Measurements from ENCODE around the gene TXN2.
"Not testable (repeated sequence)": the region's sequence is repeated elsewhere in the genome, so short reads cannot be mapped to it uniquely, and the experiment has no call there.

Gene TXN2

DNA sequence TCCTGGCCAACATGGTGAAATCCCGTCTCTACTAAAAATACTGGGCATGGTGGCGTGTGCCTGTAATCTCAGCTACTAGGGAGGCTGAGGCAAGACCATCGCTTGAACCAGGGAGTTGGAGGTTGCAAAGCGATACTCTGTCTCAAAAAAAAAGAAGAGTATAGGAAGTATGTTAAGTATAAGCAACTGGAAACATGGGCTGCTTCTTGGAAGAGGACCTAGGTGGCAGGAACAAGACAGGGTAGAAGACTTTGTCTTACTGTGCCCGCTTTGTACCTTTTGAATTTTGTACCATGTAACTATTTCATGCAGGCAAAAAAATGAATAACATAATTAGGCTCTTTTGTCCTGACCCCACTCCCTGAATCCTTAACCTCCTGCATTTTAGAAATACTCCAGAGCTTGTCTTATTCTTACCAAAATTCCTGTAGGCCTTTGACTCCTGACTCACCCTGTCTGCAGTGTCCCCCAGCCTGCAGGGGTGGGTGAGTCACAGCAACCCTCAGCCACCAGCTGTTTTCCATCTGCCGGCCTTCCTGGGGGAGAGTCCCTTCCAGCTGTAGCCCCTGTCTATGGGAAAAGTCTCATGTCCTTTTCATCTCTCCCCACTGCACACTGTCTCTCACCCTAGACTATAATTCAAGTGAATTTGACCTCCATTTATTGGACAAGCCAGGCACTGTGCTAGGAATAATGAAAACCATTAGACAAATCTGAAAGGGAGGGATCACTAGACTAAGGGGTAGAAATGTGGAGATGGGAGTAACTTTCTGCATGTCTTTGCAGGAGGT lies 41.8 kb downstream of the TXN2 start:
- Histone ChIP-seq H3K4me3 (ENCODE audit: extremely low read depth, insufficient read depth, low read length, poor library complexity, severe bottlenecking) (no peak overlapping the region), H3K4me1 (ENCODE audit: control insufficient read depth, insufficient read depth, low read length, poor library complexity, severe bottlenecking) (peaks cover 24% of the 10 kb centered on the region), H3K27ac (ENCODE audit: low read depth, low read length, severe bottlenecking) (peak overlapping the region; percentile 93), H3K36me3 (ENCODE audit: control insufficient read depth, insufficient read depth, low read length) (no peaks in the 10 kb centered on the region), H3K9me3 (ENCODE audit: control insufficient read depth, low read length) (no peaks in the 10 kb centered on the region)
- 76 to 78% methylated on average over 5 to 6 of the region's 6 CpGs for WGBS, 2 experiments (ENCODE audit: insufficient coverage in 2 of 2)

DNA sequence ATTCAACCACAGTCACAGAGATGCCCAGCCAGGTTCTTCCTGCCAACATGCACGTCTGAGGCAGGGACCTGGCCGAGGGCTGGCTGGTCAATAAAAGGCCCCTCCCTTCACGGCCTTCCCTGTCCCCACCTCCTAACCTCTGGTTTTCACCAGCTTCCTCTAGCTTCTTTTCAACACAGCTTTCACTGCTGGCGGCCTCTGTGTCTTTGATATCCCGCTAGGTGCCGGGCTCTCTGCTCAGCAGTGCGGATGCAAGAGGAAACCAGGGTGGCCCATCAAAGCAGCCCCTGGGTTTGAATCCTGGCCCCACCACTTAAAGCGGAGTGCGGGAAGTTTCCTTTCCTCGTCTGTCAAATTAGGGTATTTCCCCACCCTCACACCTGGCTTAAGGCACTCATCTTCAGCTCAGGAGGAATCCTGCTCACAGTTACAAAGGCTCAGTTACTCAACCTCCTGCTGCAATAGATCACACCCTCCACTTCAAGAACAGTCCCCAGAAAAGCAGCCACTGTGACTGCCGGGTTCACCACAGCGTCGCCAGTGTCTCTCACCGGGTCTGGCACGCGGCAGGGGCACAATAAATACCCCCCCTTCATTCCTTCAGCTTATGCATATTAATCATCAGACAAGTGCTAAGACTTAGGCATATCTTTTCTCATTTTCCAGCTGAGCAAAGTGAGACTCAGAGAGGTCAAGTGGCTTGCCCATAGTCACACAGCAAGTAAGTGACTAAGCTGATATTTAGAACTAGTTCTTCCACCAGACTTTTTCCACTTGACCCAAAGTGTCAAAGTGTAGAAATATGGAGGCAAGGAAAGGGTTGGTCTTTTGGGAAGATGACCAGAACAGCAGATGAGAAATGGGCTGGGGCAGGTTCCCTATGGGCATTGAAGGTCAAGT lies 45.7 kb downstream of the TXN2 start:
- no peaks in the 10 kb centered on the region for H3K36me3 ChIP-seq (ENCODE audit: control insufficient read depth, insufficient read depth, low read length)
- H3K4me3 ChIP-seq (ENCODE audit: extremely low read depth, insufficient read depth, low read length, poor library complexity, severe bottlenecking): no peak overlapping the region
- H3K9me3 ChIP-seq (ENCODE audit: control insufficient read depth, low read length): no peaks in the 10 kb centered on the region
- peaks cover 53% of the 10 kb centered on the region for H3K4me1 ChIP-seq (ENCODE audit: control insufficient read depth, insufficient read depth, low read length, poor library complexity, severe bottlenecking)
- H3K27ac ChIP-seq (ENCODE audit: low read depth, low read length, severe bottlenecking): no peak overlapping the region
- 31 to 35% methylated on average over 14 to 15 of the region's 16 CpGs for WGBS, 2 experiments (ENCODE audit: insufficient coverage in 2 of 2)

DNA sequence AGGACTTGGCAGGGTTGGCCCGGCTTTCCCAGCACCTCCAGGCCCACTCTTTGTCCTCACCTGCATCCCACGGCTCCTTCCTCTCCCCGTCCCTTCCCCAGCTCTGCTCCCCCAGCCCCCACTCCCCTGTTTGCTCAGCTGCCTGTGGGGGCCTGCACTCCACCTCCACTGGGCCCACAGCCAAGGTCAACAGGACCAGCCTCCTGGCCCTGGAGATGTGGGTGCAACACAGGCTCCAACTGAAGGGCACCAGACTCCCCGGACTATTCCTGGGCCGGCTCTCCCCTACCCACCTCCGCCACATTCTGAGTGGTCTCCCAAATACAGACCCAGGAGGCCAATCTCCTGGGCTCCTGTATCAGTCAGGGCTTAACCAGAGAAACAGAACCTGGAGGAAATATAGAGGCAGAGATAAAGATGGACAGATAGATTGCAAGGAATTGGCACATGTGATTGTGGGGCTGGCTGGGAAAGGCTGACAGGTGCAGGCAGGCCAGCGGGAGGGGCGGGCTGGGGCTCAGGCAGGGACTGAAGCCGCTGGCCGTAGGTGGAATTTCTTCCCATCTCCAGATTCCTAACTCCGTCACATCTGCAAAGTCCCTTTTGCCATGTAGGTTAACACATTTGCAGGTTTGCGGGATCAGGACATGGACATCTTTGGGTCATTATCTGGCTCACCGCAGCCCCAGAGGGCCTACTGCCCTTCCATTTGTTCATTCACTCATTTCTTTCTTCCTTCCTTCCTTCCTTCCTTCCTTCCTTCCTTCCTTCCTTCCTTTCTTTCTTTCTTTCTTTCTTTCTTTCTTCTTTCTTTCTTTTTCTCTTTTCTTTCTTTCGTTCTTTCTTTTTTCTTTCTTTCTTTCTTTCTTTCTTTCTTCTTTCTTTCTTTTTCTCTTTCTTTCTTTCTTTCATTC lies 47.9 kb downstream of the TXN2 start:
- Histone ChIP-seq H3K36me3 (ENCODE audit: control insufficient read depth, insufficient read depth, low read length) (no peaks in the 10 kb centered on the region), H3K4me1 (ENCODE audit: control insufficient read depth, insufficient read depth, low read length, poor library complexity, severe bottlenecking) (peaks cover 46% of the 10 kb centered on the region), H3K9me3 (ENCODE audit: control insufficient read depth, low read length) (no peaks in the 10 kb centered on the region), H3K4me3 (ENCODE audit: extremely low read depth, insufficient read depth, low read length, poor library complexity, severe bottlenecking) (no peak overlapping the region), H3K27ac (ENCODE audit: low read depth, low read length, severe bottlenecking) (peak overlapping the region; percentile 83)
- 81 to 85% methylated on average over 7 to 9 of the region's 14 CpGs for WGBS, 2 experiments (ENCODE audit: insufficient coverage in 2 of 2)

- H3K4me3 ChIP-seq (ENCODE audit: extremely low read depth, insufficient read depth, low read length, poor library complexity, severe bottlenecking): no peak overlapping the region
- H3K9me3 ChIP-seq (ENCODE audit: control insufficient read depth, low read length): no peaks in the 10 kb centered on the region
- H3K4me1 ChIP-seq (ENCODE audit: control insufficient read depth, insufficient read depth, low read length, poor library complexity, severe bottlenecking): peaks cover 46% of the 10 kb centered on the region
- 81 to 93% methylated on average over 6 of the region's 15 CpGs for WGBS, 2 experiments (ENCODE audit: insufficient coverage in 2 of 2)
- peak overlapping the region; percentile 83 for H3K27ac ChIP-seq (ENCODE audit: low read depth, low read length, severe bottlenecking)
- no peaks in the 10 kb centered on the region for H3K36me3 ChIP-seq (ENCODE audit: control insufficient read depth, insufficient read depth, low read length)
These were observed 48.7 kb downstream of the TXN2 start for GRCh38 chr22:36432592-36433317.

GRCh38 chr22:36431977-36432376 lies 49.5 kb downstream of the TXN2 start:
- Histone ChIP-seq H3K4me1 (ENCODE audit: control insufficient read depth, insufficient read depth, low read length, poor library complexity, severe bottlenecking) (peaks cover 46% of the 10 kb centered on the region), H3K36me3 (ENCODE audit: control insufficient read depth, insufficient read depth, low read length) (no peaks in the 10 kb centered on the region), H3K27ac (ENCODE audit: low read depth, low read length, severe bottlenecking) (peak overlapping the region; percentile 83), H3K9me3 (ENCODE audit: control insufficient read depth, low read length) (no peaks in the 10 kb centered on the region), H3K4me3 (ENCODE audit: extremely low read depth, insufficient read depth, low read length, poor library complexity, severe bottlenecking) (no peak overlapping the region)
- 89 to 91% methylated on average over 7 to 9 of the region's 9 CpGs for WGBS, 2 experiments (ENCODE audit: insufficient coverage in 2 of 2)

DNA sequence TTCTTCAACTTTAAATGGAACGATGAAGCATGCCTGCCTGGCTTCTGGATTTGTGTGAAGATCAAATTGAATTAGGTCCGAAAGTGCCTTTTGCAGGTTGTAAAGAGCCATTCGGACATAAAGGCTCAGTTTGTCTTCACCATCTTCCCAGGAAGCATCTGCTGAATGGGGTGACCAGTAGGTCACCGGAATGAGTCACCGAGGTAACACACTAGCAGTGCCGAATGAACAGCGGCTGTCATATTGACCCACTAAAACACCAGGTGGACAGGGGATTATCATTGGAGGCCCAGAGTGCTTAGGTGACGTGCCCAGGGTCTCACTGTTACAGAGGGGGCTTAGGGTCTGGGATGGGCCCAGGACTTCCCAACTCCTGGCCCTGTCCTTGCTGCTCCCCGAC lies 50.6 kb downstream of the TXN2 start:
- H3K9me3 ChIP-seq (ENCODE audit: control insufficient read depth, low read length): no peaks in the 10 kb centered on the region
- peaks cover 52% of the 10 kb centered on the region for H3K4me1 ChIP-seq (ENCODE audit: control insufficient read depth, insufficient read depth, low read length, poor library complexity, severe bottlenecking)
- no peak overlapping the region for H3K27ac ChIP-seq (ENCODE audit: low read depth, low read length, severe bottlenecking)
- H3K36me3 ChIP-seq (ENCODE audit: control insufficient read depth, insufficient read depth, low read length): no peaks in the 10 kb centered on the region
- H3K4me3 ChIP-seq (ENCODE audit: extremely low read depth, insufficient read depth, low read length, poor library complexity, severe bottlenecking): no peak overlapping the region
- WGBS, 2 experiments (ENCODE audit: insufficient coverage in 2 of 2): 83 to 89% methylated on average over 6 to 9 of the region's 9 CpGs

DNA sequence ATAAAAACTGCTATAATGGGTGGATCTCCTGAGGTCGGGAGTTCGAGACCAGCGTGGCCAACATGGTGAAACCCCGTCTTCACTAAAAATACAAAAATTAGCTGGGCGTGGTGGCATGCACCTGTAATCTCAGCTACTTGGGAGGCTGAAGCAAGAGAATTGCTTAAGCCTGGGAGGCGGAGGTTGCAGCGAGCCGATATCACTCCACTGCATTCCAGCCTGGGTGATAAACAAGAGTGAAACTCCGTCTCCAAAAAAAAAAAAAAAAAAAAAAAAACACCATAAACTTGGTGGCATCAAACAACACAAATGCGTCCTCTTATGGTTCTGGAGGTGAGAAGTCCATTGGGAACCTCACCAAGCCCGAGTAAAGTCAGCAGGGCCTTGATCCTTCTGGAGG lies 53.5 kb downstream of the TXN2 start:
- H3K4me1 ChIP-seq (ENCODE audit: control insufficient read depth, insufficient read depth, low read length, poor library complexity, severe bottlenecking): peaks cover 31% of the 10 kb centered on the region
- not testable (repeated sequence) for H3K9me3 ChIP-seq (ENCODE audit: control insufficient read depth, low read length); H3K36me3 ChIP-seq (ENCODE audit: control insufficient read depth, insufficient read depth, low read length); H3K4me3 ChIP-seq (ENCODE audit: extremely low read depth, insufficient read depth, low read length, poor library complexity, severe bottlenecking); H3K27ac ChIP-seq (ENCODE audit: low read depth, low read length, severe bottlenecking)
- WGBS, 2 experiments (ENCODE audit: insufficient coverage in 2 of 2): 90 to 98% methylated on average over 7 to 11 of the region's 11 CpGs

- WGBS, 2 experiments (ENCODE audit: insufficient coverage in 2 of 2): 72% methylated on average over 2 of the region's 2 CpGs; no CpG with 5 or more reads in 1 of the 2 experiments
- H3K9me3 ChIP-seq (ENCODE audit: control insufficient read depth, low read length): no peaks in the 10 kb centered on the region
These were observed 55.4 kb downstream of the TXN2 start for GRCh38 chr22:36425977-36426523.

DNA sequence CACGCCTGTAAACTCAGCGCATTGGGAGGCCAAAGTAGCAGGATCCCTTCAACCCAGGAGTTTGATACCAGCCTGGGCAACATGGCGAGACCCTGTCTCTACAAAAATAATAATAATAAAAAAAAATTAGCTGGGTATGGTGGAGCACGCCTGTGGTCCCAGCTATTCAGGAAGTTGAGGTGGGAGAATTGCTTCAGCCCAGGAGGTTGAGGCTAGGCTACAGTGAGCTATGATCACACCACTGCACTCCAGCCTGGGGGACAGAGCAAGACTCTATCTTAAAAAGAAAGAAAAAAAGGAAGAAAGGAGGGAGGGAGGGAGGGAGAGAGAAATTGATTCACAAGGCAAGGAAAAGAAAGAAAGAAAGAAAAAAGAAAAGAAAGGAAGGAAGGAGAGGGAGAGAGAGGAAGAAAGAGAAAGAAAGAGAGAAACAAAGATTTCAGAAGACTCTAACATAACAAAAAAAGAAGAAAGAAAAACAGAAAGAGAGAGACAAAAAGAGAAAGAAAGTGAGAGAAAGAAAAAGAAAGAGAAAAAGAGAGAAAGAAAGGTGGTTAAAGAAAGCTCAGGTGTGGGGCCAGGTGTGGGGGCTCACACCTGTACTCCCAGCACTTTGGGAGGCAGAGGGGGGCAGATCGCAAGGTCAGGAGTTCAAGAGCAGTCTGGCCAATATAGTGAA lies 56.4 kb downstream of the TXN2 start:
- no peak overlapping the region for H3K4me3 ChIP-seq (ENCODE audit: extremely low read depth, insufficient read depth, low read length, poor library complexity, severe bottlenecking)
- WGBS, 2 experiments (ENCODE audit: insufficient coverage in 2 of 2): 92 to 100% methylated on average over 3 to 4 of the region's 5 CpGs
- H3K36me3 ChIP-seq (ENCODE audit: control insufficient read depth, insufficient read depth, low read length): no peaks in the 10 kb centered on the region
- H3K27ac ChIP-seq (ENCODE audit: low read depth, low read length, severe bottlenecking): no peak overlapping the region
- H3K9me3 ChIP-seq (ENCODE audit: control insufficient read depth, low read length): no peaks in the 10 kb centered on the region
- H3K4me1 ChIP-seq (ENCODE audit: control insufficient read depth, insufficient read depth, low read length, poor library complexity, severe bottlenecking): peaks cover 24% of the 10 kb centered on the region

More at GRCh38 chr22:36425977-36426523, 55.4 kb downstream of the TXN2 start:
- Histone ChIP-seq H3K4me3 (ENCODE audit: extremely low read depth, insufficient read depth, low read length, poor library complexity, severe bottlenecking) (no peak overlapping the region), H3K36me3 (ENCODE audit: control insufficient read depth, insufficient read depth, low read length) (no peaks in the 10 kb centered on the region), H3K27ac (ENCODE audit: low read depth, low read length, severe bottlenecking) (peak overlapping the region; percentile 80), H3K4me1 (ENCODE audit: control insufficient read depth, insufficient read depth, low read length, poor library complexity, severe bottlenecking) (peaks cover 20% of the 10 kb centered on the region)
